H1 (cell line): ENCODE data around the gene FAM83F.

ENCODE experiments used
- CTCF ChIP-seq, 3 experiments: IDR thresholded peaks; 1 replicate in 2 of 3; 2 replicates in 1 of 3; pipeline versions ENCODE4 v1.5.1 to v1.6.1; 2011; ENCODE audit warnings: low read length in 3 of 3, mild to moderate bottlenecking in 3 of 3, inconsistent platforms in 2 of 3, low read depth in 1 of 3, moderate library complexity in 1 of 3; ENCODE audit not compliant: insufficient read depth in 1 of 3; ENCODE audit errors: control extremely low read depth in 1 of 3
- POLR2A ChIP-seq, 2 experiments: IDR thresholded peaks; 1 replicate in 1 of 2; 2 replicates in 1 of 2; pipeline ENCODE4 v1.6.1; 2011; ENCODE audit warnings: low read depth in 2 of 2, low read length in 2 of 2, mild to moderate bottlenecking in 2 of 2; ENCODE audit errors: control extremely low read depth in 1 of 2
- RXRA ChIP-seq: IDR thresholded peaks from 2 replicates; pipeline ENCODE4 v1.6.1; 2011; ENCODE audit warnings: low read depth, mild to moderate bottlenecking, low read length, moderate library complexity; ENCODE audit not compliant: insufficient read depth
- TAF1 ChIP-seq: IDR thresholded peaks from 2 replicates; pipeline ENCODE4 v1.6.1; 2011; ENCODE audit warnings: mild to moderate bottlenecking, low read depth, low read length

- no peak for TF ChIP-seq POLR2A (IDR thresholded peaks at IDR 0.05; ENCODE audit: control extremely low read depth in 1 of 2, low read depth in 2 of 2, low read length in 2 of 2)
- no peak for TF ChIP-seq CTCF (IDR thresholded peaks at IDR 0.05; ENCODE audit: control extremely low read depth in 1 of 3, insufficient read depth in 1 of 3, low read depth in 1 of 3, low read length in 3 of 3)
- TF ChIP-seq RXRA, result no peak
- no peak for TF ChIP-seq TAF1
These were observed 4.5 kb downstream of the FAM83F start for GRCh38 chr22:39999144-39999757.
